ENCODE data around the gene CYSRT1. TPM values are rescaled to one million over a fixed set of nuclear protein-coding genes. Genes with fewer than 3 reads are reported as not detected.

Gene CYSRT1
- total RNA-seq, 1 donor, result 0.36 TPM

DNA sequence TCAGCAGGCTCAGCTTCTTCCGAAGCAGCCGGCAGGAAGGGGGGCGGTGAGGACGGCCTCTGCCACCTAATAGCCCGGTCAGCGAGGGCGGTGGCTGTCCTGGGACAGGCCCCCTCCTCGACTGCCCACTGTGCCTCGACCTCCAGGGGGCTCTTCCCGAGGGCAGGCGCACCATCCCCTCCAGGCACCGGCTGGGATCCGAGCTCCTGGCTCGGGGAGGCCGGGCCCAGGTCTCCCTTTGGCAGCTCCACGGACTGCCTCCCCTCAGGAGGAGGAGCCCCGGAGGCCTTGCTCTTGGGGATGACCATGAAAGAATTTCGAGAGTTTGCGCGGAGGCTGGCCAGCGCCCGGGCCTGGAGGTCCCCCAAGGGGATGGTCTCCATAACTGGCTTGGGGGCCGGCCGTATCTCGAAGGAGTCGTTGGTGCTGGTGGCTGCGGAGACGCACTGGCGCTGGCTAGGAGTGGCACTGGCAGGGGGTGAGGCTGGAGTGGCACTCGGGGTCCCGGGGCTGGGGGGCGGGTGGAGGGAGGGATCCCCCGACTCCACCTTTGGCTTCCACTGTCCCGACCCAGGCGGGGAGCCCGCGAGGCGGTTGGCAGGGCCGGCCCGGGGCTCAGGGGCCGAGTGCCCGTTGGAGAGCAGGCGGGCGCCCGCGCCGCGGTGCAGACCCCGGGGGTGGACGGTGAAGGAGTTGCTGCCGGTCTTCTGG, 25.4 kb upstream of the CYSRT1 start:
- peak; percentile 31 for DNase-seq (ENCODE audit: low read depth)
- H3K4me3 ChIP-seq (ENCODE audit: low read depth, low read length), result peak overlapping the region; percentile 62
- TF ChIP-seq, protein P1, sequence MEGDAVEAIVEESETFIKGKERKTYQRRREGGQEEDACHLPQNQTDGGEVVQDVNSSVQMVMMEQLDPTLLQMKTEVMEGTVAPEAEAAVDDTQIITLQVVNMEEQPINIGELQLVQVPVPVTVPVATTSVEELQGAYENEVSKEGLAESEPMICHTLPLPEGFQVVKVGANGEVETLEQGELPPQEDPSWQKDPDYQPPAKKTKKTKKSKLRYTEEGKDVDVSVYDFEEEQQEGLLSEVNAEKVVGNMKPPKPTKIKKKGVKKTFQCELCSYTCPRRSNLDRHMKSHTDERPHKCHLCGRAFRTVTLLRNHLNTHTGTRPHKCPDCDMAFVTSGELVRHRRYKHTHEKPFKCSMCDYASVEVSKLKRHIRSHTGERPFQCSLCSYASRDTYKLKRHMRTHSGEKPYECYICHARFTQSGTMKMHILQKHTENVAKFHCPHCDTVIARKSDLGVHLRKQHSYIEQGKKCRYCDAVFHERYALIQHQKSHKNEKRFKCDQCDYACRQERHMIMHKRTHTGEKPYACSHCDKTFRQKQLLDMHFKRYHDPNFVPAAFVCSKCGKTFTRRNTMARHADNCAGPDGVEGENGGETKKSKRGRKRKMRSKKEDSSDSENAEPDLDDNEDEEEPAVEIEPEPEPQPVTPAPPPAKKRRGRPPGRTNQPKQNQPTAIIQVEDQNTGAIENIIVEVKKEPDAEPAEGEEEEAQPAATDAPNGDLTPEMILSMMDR (IDR thresholded peaks at IDR 0.05; ENCODE audit: insufficient read depth, low read length), result no peak

DNA sequence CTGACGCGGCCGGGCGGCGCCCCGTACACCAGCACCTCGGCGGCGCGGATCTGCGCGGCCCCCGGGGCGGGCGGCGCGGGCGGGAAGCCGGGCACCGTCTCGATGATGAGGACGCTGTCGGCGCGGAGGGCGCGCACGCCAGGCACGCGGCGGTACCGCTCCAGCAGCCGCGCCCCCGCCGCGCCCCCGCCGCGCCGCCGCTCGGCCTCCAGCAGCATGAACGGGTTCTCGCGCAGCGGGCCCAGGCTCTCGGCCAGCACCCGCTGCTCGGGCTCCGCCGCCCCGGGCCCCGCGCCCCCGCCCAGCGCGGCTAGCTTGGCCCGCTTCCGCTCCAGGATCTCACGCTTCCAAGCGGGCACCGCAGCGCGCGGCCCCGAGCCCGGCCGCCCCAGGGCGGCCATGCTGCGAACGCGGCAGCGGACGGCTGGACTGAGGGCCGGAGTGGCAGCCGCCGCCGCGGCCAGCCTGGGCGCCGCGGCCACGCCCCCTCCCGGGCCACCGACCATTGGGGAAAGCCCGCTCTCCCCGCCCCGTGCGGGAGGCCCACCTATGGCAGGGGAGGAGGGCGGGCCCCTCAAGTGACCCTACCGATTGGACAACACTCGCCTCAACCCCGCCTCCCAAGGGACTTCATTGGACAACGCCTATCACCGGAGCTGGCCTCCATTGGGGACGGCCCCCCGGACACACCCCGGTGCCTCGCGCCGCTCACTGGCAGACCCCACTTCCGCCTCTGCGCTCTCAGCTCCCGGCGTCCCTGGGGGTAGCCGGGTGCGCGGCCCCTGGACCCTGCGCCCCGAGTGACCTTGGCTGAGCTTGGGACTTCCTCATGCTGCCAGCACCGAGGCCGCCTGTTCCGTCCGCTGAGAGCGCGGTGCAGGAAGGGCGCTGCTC, 24.4 kb upstream of the CYSRT1 start, which contains the start of gene TPRN:
TPRN (minus strand) TSS at position 431 of the 894 bp plus-strand sequence; CDS start at position 401, 30 bp downstream.
- peak; percentile 99 for DNase-seq (ENCODE audit: low read depth)
- TF ChIP-seq, protein P1 (IDR thresholded peaks at IDR 0.05; ENCODE audit: insufficient read depth, low read length), result no peak
- H3K4me3 ChIP-seq (ENCODE audit: low read depth, low read length), result peak within 1 kb of the TSS; percentile 78

DNA sequence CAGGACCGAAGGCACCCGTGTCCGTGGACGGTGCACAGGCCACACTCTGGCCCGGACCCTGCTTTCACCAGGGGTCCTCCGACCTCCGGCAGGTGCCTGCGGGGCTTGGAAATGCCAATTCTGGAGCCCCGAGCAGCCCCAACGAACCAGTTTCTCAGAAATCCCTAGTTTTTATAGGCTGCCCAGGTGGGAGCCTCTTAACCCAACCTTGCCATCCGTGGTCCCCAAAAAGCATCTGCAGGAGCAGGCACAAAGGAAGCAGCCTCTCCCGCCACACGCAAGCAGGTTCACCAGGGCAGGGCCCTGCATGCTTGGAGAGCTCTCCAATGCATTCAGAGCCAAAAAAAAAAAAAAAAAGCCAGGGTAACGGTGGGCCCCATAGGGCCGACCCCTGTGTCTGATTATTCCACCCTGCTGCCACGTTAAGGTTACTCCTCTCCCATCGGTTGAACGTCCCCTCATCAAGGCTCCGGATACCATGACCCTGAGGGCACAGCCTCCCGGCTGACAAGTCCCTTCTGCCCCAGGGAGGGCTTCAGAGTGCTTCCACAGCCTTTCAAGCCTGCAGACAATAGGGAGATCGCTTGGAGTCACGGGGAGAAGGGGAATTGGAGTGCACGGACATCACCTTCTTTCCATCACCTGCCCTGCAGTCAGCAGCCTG, 23.6 kb upstream of the CYSRT1 start:
- TF ChIP-seq, protein P1 (IDR thresholded peaks at IDR 0.05; ENCODE audit: insufficient read depth, low read length), result no peak
- DNase-seq (ENCODE audit: low read depth), result no peak
- H3K4me3 ChIP-seq (ENCODE audit: low read depth, low read length), result peak overlapping the region; percentile 78

DNA sequence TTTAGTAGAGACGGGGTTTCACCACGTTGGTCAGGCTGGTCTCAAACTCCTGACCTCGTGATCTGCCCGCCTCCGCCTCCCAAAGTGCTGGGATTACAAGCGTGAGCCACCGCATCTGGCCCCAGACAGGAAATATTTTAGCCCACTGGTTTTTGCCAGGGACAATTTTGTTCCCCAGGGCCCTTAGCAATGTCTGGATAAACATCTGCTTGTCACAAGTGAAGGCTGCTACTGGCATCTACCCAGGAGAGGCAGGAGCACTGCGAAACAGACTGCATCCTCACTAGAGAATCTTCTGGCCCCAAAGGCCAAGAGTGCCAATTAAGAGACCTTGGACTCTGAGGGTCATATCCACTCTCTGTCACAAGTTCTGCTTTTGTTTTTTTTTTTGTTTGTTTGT, 22.0 kb upstream of the CYSRT1 start:
- no peak for DNase-seq (ENCODE audit: low read depth)
- TF ChIP-seq, protein P1 (IDR thresholded peaks at IDR 0.05; ENCODE audit: insufficient read depth, low read length), result no peak
- no peak overlapping the region for H3K4me3 ChIP-seq (ENCODE audit: low read depth, low read length)

DNA sequence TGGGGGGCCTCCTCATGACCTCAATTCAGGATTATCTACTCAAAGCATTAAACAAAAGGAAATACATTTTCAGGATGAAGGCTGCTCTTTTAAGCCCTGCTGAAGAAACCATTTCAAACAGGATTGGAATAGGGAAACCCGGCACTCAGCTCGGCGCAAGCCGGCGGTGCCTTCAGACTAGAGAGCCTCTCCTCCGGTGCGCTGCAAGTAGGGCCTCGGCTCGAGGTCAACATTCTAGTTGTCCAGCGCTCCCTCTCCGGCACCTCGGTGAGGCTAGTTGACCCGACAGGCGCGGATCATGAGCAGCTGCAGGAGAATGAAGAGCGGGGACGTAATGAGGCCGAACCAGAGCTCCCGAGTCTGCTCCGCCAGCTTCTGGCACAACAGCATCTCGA, 20.2 kb upstream of the CYSRT1 start:
- peak overlapping the region; percentile 94 for H3K4me3 ChIP-seq (ENCODE audit: low read depth, low read length)
- no peak for DNase-seq (ENCODE audit: low read depth)
- TF ChIP-seq, protein P1 (IDR thresholded peaks at IDR 0.05; ENCODE audit: insufficient read depth, low read length), result no peak
